Ishikawa (cell line): ENCODE data around the gene SBK3.

Source experiments
- CEBPB ChIP-seq: IDR thresholded peaks from 2 replicates; pipeline ENCODE4 v1.6.1; 2012
- CREB1 ChIP-seq: IDR thresholded peaks from 2 replicates; pipeline ENCODE4 v1.6.1; 2012; ENCODE audit warnings: low read depth
- EGR1 ChIP-seq: IDR thresholded peaks from 2 replicates; pipeline ENCODE4 v1.6.1; 2012
- EP300 ChIP-seq: IDR thresholded peaks from 2 replicates; pipeline ENCODE4 v1.6.1; 2012; ENCODE audit warnings: borderline replicate concordance
- FOXM1 ChIP-seq: IDR thresholded peaks from 2 replicates; pipeline ENCODE4 v1.6.1; 2012; ENCODE audit warnings: low read depth, borderline replicate concordance
- NFIC ChIP-seq: IDR thresholded peaks from 2 replicates; pipeline ENCODE4 v1.6.1; 2012
- RAD21 ChIP-seq: IDR thresholded peaks from 2 replicates; pipeline ENCODE4 v1.6.1; 2012; ENCODE audit warnings: low read depth
- TAF1 ChIP-seq: IDR thresholded peaks from 2 replicates; pipeline ENCODE4 v1.6.1; 2012; ENCODE audit warnings: low read depth, mild to moderate bottlenecking
- TCF12 ChIP-seq: IDR thresholded peaks from 2 replicates; pipeline ENCODE4 v1.6.1; 2012; ENCODE audit warnings: low read depth
- TEAD4 ChIP-seq: IDR thresholded peaks from 2 replicates; pipeline ENCODE4 v1.6.1; 2012
- YY1 ChIP-seq: IDR thresholded peaks from 2 replicates; pipeline ENCODE4 v1.6.1; 2012; ENCODE audit warnings: low read depth
- ZBTB7A ChIP-seq: IDR thresholded peaks from 2 replicates; pipeline ENCODE4 v1.6.1; 2012; ENCODE audit warnings: low read depth
- TF ChIP-seq, protein P1 (sequence below): IDR thresholded peaks from 2 replicates; pipeline ENCODE4 v1.6.1; 2012
- TF ChIP-seq, protein P2 (sequence below): IDR thresholded peaks from 2 replicates; pipeline ENCODE4 v1.6.1; 2012
- TF ChIP-seq, protein P3 (sequence below): IDR thresholded peaks from 2 replicates; pipeline ENCODE4 v1.6.1; 2012; ENCODE audit warnings: low read depth, mild to moderate bottlenecking

Gene SBK3, protein sequence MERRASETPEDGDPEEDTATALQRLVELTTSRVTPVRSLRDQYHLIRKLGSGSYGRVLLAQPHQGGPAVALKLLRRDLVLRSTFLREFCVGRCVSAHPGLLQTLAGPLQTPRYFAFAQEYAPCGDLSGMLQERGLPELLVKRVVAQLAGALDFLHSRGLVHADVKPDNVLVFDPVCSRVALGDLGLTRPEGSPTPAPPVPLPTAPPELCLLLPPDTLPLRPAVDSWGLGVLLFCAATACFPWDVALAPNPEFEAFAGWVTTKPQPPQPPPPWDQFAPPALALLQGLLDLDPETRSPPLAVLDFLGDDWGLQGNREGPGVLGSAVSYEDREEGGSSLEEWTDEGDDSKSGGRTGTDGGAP

DNA sequence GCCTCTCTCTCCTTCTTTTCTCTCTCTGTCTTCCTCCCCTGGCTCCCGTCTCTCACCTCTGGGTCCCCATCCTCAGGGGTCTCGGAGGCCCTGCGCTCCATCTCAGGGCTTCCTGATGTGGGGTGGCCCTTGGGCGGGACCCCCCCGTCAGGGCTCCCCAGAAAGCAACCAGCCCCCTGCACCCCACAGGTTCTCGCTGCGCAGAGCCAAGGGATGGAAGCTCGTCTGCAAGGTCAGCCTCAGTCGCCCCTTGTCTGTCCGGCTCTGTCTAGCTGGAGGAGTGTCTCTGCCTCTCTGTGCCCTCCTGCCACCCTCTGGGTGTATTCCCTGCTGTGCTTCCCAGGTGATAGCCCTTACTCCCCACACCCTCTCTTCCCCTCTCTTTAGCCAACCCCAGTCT is at the start of gene SBK3:
TSS of gene SBK3 (minus strand) at position 101 of the 400 bp plus-strand sequence. CDS start at position 101, 0 bp downstream.
- TF ChIP-seq CEBPB, result no peak
- TF ChIP-seq TCF12, result no peak
- no peak for TF ChIP-seq RAD21
- no peak for TF ChIP-seq EGR1
- TF ChIP-seq EP300, result no peak
- TF ChIP-seq FOXM1, result no peak
- no peak for TF ChIP-seq NFIC
- TF ChIP-seq ZBTB7A, result no peak
- TF ChIP-seq, protein P1, sequence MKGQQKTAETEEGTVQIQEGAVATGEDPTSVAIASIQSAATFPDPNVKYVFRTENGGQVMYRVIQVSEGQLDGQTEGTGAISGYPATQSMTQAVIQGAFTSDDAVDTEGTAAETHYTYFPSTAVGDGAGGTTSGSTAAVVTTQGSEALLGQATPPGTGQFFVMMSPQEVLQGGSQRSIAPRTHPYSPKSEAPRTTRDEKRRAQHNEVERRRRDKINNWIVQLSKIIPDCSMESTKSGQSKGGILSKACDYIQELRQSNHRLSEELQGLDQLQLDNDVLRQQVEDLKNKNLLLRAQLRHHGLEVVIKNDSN, result no peak
- no peak for TF ChIP-seq TAF1
- TF ChIP-seq, protein P2, sequence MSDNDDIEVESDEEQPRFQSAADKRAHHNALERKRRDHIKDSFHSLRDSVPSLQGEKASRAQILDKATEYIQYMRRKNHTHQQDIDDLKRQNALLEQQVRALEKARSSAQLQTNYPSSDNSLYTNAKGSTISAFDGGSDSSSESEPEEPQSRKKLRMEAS, result no peak
- no peak for TF ChIP-seq YY1
- TF ChIP-seq, protein P3, sequence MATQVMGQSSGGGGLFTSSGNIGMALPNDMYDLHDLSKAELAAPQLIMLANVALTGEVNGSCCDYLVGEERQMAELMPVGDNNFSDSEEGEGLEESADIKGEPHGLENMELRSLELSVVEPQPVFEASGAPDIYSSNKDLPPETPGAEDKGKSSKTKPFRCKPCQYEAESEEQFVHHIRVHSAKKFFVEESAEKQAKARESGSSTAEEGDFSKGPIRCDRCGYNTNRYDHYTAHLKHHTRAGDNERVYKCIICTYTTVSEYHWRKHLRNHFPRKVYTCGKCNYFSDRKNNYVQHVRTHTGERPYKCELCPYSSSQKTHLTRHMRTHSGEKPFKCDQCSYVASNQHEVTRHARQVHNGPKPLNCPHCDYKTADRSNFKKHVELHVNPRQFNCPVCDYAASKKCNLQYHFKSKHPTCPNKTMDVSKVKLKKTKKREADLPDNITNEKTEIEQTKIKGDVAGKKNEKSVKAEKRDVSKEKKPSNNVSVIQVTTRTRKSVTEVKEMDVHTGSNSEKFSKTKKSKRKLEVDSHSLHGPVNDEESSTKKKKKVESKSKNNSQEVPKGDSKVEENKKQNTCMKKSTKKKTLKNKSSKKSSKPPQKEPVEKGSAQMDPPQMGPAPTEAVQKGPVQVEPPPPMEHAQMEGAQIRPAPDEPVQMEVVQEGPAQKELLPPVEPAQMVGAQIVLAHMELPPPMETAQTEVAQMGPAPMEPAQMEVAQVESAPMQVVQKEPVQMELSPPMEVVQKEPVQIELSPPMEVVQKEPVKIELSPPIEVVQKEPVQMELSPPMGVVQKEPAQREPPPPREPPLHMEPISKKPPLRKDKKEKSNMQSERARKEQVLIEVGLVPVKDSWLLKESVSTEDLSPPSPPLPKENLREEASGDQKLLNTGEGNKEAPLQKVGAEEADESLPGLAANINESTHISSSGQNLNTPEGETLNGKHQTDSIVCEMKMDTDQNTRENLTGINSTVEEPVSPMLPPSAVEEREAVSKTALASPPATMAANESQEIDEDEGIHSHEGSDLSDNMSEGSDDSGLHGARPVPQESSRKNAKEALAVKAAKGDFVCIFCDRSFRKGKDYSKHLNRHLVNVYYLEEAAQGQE, result no peak

DNA sequence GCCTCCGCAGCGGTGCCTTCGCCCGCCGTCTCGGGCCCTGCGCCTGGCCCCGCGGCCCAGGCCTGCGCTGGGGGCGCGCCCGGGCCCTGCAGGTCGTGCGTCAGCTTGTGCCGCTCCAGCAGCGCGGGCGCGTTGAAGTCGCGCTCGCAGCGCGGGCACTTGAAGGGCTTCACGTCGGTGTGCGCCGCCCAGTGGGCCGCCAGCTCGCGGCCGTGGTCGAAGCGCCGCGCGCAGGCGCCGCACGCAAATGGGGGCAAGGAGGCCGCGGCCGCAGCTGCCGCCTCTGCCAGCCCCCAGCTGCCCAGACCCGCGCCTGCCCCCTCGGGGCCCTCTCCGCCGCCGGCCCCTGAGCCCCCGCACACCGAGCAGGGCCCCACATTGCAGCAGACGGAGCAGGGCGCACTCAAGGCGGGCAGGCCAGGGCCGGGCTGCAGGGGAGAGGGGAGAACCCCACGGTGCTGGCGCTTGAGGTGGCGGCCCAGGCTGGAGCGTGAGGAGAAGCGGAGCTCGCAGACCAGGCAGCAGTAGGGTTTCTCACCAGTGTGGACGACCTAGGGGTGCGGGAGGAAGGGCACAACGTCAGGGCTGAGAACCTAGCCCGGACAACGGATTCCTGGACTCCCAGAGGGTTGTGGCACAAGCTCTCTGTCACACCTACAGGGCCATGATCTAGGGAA is 47.9 kb upstream of the SBK3 start:
- TF ChIP-seq TAF1 (no peak), TEAD4 (no peak), CEBPB (no peak), EGR1 (no peak), FOXM1 (no peak), CREB1 (no peak)
- TF ChIP-seq, protein P1, result no peak
- TF ChIP-seq, protein P2, result no peak

- TF ChIP-seq ZBTB7A, result no peak
- TF ChIP-seq CREB1, result no peak
- TF ChIP-seq, protein P1, result no peak
- no peak for TF ChIP-seq FOXM1
- TF ChIP-seq NFIC, result no peak
- TF ChIP-seq YY1, result no peak
- TF ChIP-seq RAD21, result no peak
- TF ChIP-seq CEBPB, result no peak
Measured at GRCh38 chr19:55592391-55593090, 47.2 kb upstream of the SBK3 start.

DNA sequence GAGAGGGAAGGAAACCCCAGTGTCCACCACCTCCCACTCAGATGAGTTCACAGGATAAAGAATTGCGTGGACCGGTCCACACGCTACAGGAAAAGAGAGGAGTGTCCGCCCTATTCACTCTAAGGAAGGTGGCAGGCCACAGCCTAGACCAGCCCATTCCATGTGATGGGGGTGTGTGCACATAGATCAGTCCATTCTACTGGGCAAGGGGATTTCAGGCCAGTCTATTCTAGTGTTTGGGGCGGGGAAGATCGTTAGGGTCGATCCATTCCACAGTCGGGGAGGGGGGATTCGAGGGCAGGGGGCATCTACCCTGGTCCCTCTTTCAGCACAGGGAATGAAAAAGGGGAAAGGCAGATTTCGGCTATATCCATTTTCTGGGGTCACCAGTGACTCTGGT is 46.2 kb upstream of the SBK3 start:
- TF ChIP-seq EGR1, result no peak
- no peak for TF ChIP-seq CREB1
- TF ChIP-seq, protein P3, result no peak
- TF ChIP-seq, protein P2, result no peak
- no peak for TF ChIP-seq RAD21
- no peak for TF ChIP-seq NFIC
- no peak for TF ChIP-seq FOXM1
- TF ChIP-seq, protein P1, result no peak
- TF ChIP-seq EP300, result no peak

DNA sequence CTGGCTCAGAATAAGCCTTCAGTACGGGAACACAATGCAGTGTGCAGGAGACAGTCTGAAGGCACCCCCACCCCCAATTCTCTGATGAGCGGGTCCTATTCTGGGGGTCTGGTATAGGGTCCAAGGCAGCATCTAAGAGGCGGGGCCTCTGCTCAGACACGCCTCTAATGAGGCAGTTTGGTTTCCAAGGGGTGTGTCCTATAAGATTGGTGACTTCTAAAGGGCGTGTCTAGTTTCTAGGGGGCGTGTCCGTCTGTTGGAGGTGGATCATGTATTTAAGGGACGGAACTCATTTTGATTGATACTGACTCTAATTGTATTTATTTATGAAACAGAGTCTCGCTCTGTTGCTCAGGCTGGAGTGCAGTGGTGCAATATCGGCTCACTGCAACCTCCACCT is 45.3 kb upstream of the SBK3 start:
- TF ChIP-seq, protein P3, result no peak
- TF ChIP-seq ZBTB7A (no peak), EGR1 (no peak), TAF1 (no peak), YY1 (no peak), FOXM1 (no peak), CREB1 (no peak), NFIC (no peak), CEBPB (no peak)
- TF ChIP-seq, protein P2, result no peak
